HepG2 (cell line): Measurements from ENCODE around the gene EPHX1. TPM values are rescaled to one million over a fixed set of nuclear protein-coding genes. Genes with fewer than 3 reads are reported as not detected.

Experiments used
- ERF ChIP-seq: IDR thresholded peaks from 2 replicates; pipeline ENCODE4 v1.6.1; 2018; ENCODE audit warnings: missing biosample characterization, missing genetic modification reagents
- KLF6 ChIP-seq: IDR thresholded peaks from 2 replicates; pipeline ENCODE4 v1.8.0; 2016; ENCODE audit warnings: missing biosample characterization, missing genetic modification reagents
- MED13 ChIP-seq: sonication (generic); formaldehyde crosslinking; IDR thresholded peaks from 2 replicates; pipeline ENCODE4 v1.5.0; 2020; ENCODE audit warnings: missing genetic modification reagents
- MIXL1 ChIP-seq: IDR thresholded peaks from 2 replicates; pipeline ENCODE4 v1.6.1; 2016
- NCOR1 ChIP-seq: fragments of 200-600 bp; sonication (generic); IDR thresholded peaks from 2 replicates; pipeline ENCODE4 v1.7.0; 2017; ENCODE audit warnings: antibody characterized with exemption, low read length, borderline replicate concordance
- PCBP1 ChIP-seq: fragments of 200-400 bp; formaldehyde crosslinking; IDR thresholded peaks from 2 replicates; pipeline ENCODE4 v1.6.1; 2017; ENCODE audit warnings: mild to moderate bottlenecking, low read depth, low read length, borderline replicate concordance
- RFX5 ChIP-seq: IDR thresholded peaks from 2 replicates; pipeline ENCODE4 v1.6.1; 2011; ENCODE audit warnings: low read depth, low read length, improper control_type of control experiment
- SIX1 ChIP-seq: sonication (generic); formaldehyde crosslinking; IDR thresholded peaks from 2 replicates; pipeline ENCODE4 v1.4.0; 2020; ENCODE audit warnings: missing genetic modification reagents, borderline replicate concordance
- SMARCC2 ChIP-seq: fragments of 450-650 bp; IDR thresholded peaks from 2 replicates; pipeline ENCODE4 v1.6.1; 2017; ENCODE audit warnings: antibody characterized with exemption, mild to moderate bottlenecking
- SOX5 ChIP-seq: IDR thresholded peaks from 2 replicates; pipeline ENCODE4 v1.6.1; 2016; ENCODE audit warnings: borderline replicate concordance
- ZNF232 ChIP-seq: sonication (generic); formaldehyde crosslinking; IDR thresholded peaks from 2 replicates; pipeline ENCODE4 v1.4.0; 2020; ENCODE audit warnings: missing genetic modification reagents, borderline replicate concordance
- ZNF263 ChIP-seq: sonication (generic); formaldehyde crosslinking; IDR thresholded peaks from 2 replicates; pipeline ENCODE4 v1.4.0; 2020; ENCODE audit warnings: missing genetic modification reagents
- ZNF446 ChIP-seq: sonication (generic); formaldehyde crosslinking; IDR thresholded peaks from 2 replicates; pipeline ENCODE4 v1.5.0; 2020; ENCODE audit warnings: mild to moderate bottlenecking, missing genetic modification reagents
- ZNF782 ChIP-seq: sonication (generic); formaldehyde crosslinking; IDR thresholded peaks from 2 replicates; pipeline ENCODE4 v1.4.0; 2020; ENCODE audit warnings: missing genetic modification reagents, mild to moderate bottlenecking, borderline replicate concordance
- polyA plus RNA-seq, 8 experiments: library from polyadenylated mRNA; depleted of rRNA in 3 of 8; stranded (reverse) in 7 of 8; unstranded in 1 of 8; fragments of >200 nt; fragmentation: Illumina TruSeq in 4 of 8; extraction: Trizol in 4 of 8; gene quantifications; 2 replicates each; pipeline versions ENCODE4 v1.2.1 to v1.2.3, GENCODE V29; 2011 to 2016; ENCODE audit warnings: low read depth in 4 of 8, missing spikeins in 1 of 8, mixed read lengths in 1 of 8; ENCODE audit not compliant: insufficient read depth in 1 of 8
- total RNA-seq, 5 experiments: library from RNA; depleted of rRNA; stranded (reverse); fragments of >200 nt; fragmentation: Illumina TruSeq; extraction: Trizol; gene quantifications; 2 replicates each; pipeline ENCODE4 v1.2.3, GENCODE V29; 2016; ENCODE audit warnings: low read depth in 1 of 5
- TF ChIP-seq, protein P1 (sequence below): sonication (generic); formaldehyde crosslinking; IDR thresholded peaks from 2 replicates; pipeline ENCODE4 v1.5.0; 2020; ENCODE audit warnings: missing genetic modification reagents, mild to moderate bottlenecking, borderline replicate concordance
- TF ChIP-seq, protein P2 (sequence below): sonication (generic); formaldehyde crosslinking; IDR thresholded peaks from 2 replicates; pipeline ENCODE4 v1.8.0; 2022; ENCODE audit warnings: missing genetic modification reagents, mild to moderate bottlenecking, moderate library complexity, borderline replicate concordance
- TF ChIP-seq, protein P3 (sequence below): IDR thresholded peaks from 2 replicates; pipeline ENCODE4 v1.6.1; 2016; ENCODE audit warnings: low read depth
- TF ChIP-seq, protein P4 (sequence below): IDR thresholded peaks from 2 replicates; pipeline ENCODE4 v1.6.1; 2016; ENCODE audit warnings: low read depth, borderline replicate concordance
- TF ChIP-seq, protein P5 (sequence below): sonication (generic); formaldehyde crosslinking; IDR thresholded peaks from 2 replicates; pipeline ENCODE4 v1.4.0; 2020; ENCODE audit warnings: missing genetic modification reagents, borderline replicate concordance

Gene EPHX1
- total and polyA plus RNA-seq, 2 of the 13 experiments (the other 11 are each of a cell fraction or from before 2014, with no cell fraction given) = 27.7 to 36.5 TPM

DNA sequence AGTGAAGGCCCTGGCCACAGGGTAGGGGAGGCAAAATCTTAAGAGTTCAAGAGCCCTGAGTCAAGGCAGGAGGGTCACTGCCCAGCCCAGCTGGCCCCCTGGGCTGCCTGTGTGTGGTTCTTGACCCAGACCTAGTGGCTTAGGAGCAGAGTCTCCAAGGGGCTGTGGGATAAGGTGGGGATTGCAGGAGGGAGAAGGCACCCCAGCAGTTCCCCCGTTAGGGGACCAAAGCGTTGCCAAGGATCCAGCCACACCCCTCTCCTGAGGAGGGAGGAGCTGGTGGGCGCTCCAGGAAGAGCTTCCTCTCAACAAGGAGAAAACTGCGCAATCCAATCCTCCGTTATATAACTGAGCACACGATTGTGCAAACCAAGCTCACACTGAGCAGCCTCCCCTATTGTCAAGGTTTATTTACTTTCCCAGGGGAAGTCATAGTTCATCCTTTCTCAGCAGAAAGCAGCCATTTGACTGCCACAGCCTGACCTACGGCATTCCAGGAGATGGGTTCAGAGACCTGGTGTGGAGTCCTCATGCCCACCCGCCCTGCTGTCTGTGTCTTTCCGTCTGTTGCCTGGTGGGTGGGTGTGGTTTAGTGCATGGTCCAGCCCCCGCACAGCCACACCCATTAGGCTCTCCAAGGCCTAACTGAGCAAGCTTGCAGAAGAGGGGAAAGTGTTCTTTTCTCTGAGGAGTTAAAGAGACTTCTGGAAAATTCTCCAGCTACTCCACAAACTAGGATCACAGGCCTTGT lies 3.5 kb downstream of the EPHX1 start (continued):
- TF ChIP-seq, protein P1, sequence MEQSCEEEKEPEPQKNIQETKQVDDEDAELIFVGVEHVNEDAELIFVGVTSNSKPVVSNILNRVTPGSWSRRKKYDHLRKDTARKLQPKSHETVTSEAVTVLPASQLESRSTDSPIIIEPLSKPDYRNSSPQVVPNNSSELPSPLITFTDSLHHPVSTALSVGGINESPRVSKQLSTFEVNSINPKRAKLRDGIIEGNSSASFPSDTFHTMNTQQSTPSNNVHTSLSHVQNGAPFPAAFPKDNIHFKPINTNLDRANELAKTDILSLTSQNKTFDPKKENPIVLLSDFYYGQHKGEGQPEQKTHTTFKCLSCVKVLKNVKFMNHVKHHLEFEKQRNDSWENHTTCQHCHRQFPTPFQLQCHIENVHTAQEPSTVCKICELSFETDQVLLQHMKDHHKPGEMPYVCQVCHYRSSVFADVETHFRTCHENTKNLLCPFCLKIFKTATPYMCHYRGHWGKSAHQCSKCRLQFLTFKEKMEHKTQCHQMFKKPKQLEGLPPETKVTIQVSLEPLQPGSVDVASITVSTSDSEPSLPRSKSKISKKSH (CRISPR knock-in tag) = no peak
- peak; percentile 91; the same call in 1 of the 2 replicates for TF ChIP-seq NCOR1
- peak; percentile 80 for TF ChIP-seq ZNF263 (CRISPR knock-in tag)
- TF ChIP-seq, protein P2, sequence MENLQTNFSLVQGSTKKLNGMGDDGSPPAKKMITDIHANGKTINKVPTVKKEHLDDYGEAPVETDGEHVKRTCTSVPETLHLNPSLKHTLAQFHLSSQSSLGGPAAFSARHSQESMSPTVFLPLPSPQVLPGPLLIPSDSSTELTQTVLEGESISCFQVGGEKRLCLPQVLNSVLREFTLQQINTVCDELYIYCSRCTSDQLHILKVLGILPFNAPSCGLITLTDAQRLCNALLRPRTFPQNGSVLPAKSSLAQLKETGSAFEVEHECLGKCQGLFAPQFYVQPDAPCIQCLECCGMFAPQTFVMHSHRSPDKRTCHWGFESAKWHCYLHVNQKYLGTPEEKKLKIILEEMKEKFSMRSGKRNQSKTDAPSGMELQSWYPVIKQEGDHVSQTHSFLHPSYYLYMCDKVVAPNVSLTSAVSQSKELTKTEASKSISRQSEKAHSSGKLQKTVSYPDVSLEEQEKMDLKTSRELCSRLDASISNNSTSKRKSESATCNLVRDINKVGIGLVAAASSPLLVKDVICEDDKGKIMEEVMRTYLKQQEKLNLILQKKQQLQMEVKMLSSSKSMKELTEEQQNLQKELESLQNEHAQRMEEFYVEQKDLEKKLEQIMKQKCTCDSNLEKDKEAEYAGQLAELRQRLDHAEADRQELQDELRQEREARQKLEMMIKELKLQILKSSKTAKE (CRISPR knock-in tag) = peak; percentile 98
- TF ChIP-seq ZNF446 (CRISPR knock-in tag) = no peak
- peak; percentile 92; the same call in 1 of the 2 replicates for TF ChIP-seq MED13 (CRISPR knock-in tag)
- TF ChIP-seq ZNF232 = peak; percentile 84; the same call in 1 of the 2 replicates
- TF ChIP-seq, protein P3, sequence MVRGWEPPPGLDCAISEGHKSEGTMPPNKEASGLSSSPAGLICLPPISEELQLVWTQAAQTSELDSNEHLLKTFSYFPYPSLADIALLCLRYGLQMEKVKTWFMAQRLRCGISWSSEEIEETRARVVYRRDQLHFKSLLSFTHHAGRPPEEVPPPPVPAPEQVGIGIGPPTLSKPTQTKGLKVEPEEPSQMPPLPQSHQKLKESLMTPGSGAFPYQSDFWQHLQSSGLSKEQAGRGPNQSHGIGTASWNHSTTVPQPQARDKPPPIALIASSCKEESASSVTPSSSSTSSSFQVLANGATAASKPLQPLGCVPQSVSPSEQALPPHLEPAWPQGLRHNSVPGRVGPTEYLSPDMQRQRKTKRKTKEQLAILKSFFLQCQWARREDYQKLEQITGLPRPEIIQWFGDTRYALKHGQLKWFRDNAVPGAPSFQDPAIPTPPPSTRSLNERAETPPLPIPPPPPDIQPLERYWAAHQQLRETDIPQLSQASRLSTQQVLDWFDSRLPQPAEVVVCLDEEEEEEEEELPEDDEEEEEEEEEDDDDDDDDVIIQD = peak; percentile 92
- peak; percentile 96 for TF ChIP-seq KLF6 (CRISPR knock-in tag)
- TF ChIP-seq ZNF782 (CRISPR knock-in tag) = peak; percentile 82; the same call in 1 of the 2 replicates
- TF ChIP-seq SOX5 = peak; percentile 100
- TF ChIP-seq RFX5 = 0 out of 2 replicates have a peak, but pooled peaks have one; percentile 52
- TF ChIP-seq MIXL1 (CRISPR knock-in tag) = peak; percentile 93
- TF ChIP-seq ERF (CRISPR knock-in tag) = peak; percentile 99
- TF ChIP-seq PCBP1 = no peak
- TF ChIP-seq, protein P4, sequence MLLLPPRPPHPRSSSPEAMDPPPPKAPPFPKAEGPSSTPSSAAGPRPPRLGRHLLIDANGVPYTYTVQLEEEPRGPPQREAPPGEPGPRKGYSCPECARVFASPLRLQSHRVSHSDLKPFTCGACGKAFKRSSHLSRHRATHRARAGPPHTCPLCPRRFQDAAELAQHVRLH = peak; percentile 84; the same call in 1 of the 2 replicates
- peak; percentile 96 for TF ChIP-seq SIX1
- TF ChIP-seq SMARCC2 = no peak
- TF ChIP-seq, protein P5, sequence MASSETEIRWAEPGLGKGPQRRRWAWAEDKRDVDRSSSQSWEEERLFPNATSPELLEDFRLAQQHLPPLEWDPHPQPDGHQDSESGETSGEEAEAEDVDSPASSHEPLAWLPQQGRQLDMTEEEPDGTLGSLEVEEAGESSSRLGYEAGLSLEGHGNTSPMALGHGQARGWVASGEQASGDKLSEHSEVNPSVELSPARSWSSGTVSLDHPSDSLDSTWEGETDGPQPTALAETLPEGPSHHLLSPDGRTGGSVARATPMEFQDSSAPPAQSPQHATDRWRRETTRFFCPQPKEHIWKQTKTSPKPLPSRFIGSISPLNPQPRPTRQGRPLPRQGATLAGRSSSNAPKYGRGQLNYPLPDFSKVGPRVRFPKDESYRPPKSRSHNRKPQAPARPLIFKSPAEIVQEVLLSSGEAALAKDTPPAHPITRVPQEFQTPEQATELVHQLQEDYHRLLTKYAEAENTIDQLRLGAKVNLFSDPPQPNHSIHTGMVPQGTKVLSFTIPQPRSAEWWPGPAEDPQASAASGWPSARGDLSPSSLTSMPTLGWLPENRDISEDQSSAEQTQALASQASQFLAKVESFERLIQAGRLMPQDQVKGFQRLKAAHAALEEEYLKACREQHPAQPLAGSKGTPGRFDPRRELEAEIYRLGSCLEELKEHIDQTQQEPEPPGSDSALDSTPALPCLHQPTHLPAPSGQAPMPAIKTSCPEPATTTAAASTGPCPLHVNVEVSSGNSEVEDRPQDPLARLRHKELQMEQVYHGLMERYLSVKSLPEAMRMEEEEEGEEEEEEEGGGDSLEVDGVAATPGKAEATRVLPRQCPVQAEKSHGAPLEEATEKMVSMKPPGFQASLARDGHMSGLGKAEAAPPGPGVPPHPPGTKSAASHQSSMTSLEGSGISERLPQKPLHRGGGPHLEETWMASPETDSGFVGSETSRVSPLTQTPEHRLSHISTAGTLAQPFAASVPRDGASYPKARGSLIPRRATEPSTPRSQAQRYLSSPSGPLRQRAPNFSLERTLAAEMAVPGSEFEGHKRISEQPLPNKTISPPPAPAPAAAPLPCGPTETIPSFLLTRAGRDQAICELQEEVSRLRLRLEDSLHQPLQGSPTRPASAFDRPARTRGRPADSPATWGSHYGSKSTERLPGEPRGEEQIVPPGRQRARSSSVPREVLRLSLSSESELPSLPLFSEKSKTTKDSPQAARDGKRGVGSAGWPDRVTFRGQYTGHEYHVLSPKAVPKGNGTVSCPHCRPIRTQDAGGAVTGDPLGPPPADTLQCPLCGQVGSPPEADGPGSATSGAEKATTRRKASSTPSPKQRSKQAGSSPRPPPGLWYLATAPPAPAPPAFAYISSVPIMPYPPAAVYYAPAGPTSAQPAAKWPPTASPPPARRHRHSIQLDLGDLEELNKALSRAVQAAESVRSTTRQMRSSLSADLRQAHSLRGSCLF = no peak
